Ovary (tissue), 9 donors: ENCODE results near the gene KIAA1217. TPM values are rescaled to one million over a fixed set of nuclear protein-coding genes. Genes with fewer than 3 reads are reported as not detected.

Experiments used
- DNase-seq, 5 donors: peaks; one replicate each; pipeline ENCODE4 v3.0.0-alpha.2; 2019 to 2020
- H3K27ac ChIP-seq, 2 donors: fragments of 200-600 bp; one replicate each; pipeline versions ENCODE4 v1.5.1 to v1.8.0; 2019 to 2022
- H3K27me3 ChIP-seq: fragments of 200-600 bp; one replicate; pipeline ENCODE4 v1.8.0; 2022
- H3K36me3 ChIP-seq: fragments of 200-600 bp; sonication (generic); one replicate; pipeline ENCODE4 v1.5.1; 2019
- H3K4me1 ChIP-seq: one replicate; pipeline ENCODE4 v1.8.1; 2013; ENCODE audit warnings: mild to moderate bottlenecking, moderate library complexity; ENCODE audit not compliant: insufficient read depth
- H3K4me3 ChIP-seq: fragments of 200-600 bp; sonication (generic); one replicate; pipeline ENCODE4 v1.5.1; 2017
- H3K9me3 ChIP-seq, 2 donors: fragments of 200-600 bp in 1 of 2; sonication (generic) in 1 of 2; one replicate each; pipeline versions ENCODE4 v1.5.1 to v1.8.1; 2013 to 2019; ENCODE audit warnings: mild to moderate bottlenecking in 1 of 2, moderate library complexity in 1 of 2
- CTCF ChIP-seq, 3 donors: fragments of 450-650 bp in 2 of 3; fragments of 200-600 bp in 1 of 3; IDR thresholded peaks; one replicate each; pipeline versions ENCODE4 v1.5.1 to v1.8.0; 2016 to 2022; ENCODE audit warnings: antibody characterized with exemption in 3 of 3, mild to moderate bottlenecking in 1 of 3
- EP300 ChIP-seq: sonication (generic); formaldehyde crosslinking; IDR thresholded peaks from one replicate; pipeline ENCODE4 v1.6.1; 2017; ENCODE audit warnings: antibody characterized with exemption
- POLR2A ChIP-seq: fragments of 450-650 bp; IDR thresholded peaks from one replicate; pipeline ENCODE4 v1.6.1; 2017; ENCODE audit warnings: antibody characterized with exemption, mild to moderate bottlenecking, moderate library complexity
- WGBS, 3 donors: extraction: QIAGEN DNeasy Blood & Tissue Kit in 1 of 3; methylation state at CpG; one replicate each; pipeline versions ENCODE4 v1.1.5 to v1.1.7; 2013 to 2017; 5-methylcytosine and 5-hydroxymethylcytosine counted together
- intact Hi-C, 4 donors: fragments of 100-400 bp; cut with DNase I; formaldehyde crosslinking; loops; one replicate each; pipeline versions ENCODE4 v1.11.0 to v1.15.1; 2022 to 2023
- polyA plus RNA-seq, 2 donors: library from polyadenylated mRNA; stranded (reverse); fragments of 200-250 nt in 1 of 2; fragments of 350-450 nt in 1 of 2; fragmentation: Illumina TruSeq in 1 of 2; extraction: RNeasy Lipid Tissue Mini Kit (QIAGEN cat#74804) in 1 of 2; gene quantifications; one replicate each; pipeline ENCODE4 v1.2.3, GENCODE V29; 2013 to 2014
- total RNA-seq, 7 donors: library from RNA; depleted of rRNA in 2 of 7; stranded (reverse); fragments of >200 nt in 2 of 7; fragmentation: NEBNext Ultra II Directional in 3 of 7; extraction: Animal tissue kit (Norgen Biotek cat#: 25700) in 3 of 7; gene quantifications; one replicate each; pipeline versions ENCODE4 v1.1.0 to v1.2.4, GENCODE V29; 2016 to 2023
- donor health status: DM: no; HTN: no; CAD: no; lungs with moderate emphysema.
- donor health status: DM: no; HTN: no; CAD: no.
- donor health status: Bipolar disorder and iron deficiency.
- donor health status: DM: yes; HTN: yes; CAD: no.
- donor health status: DM: no; HTN: no; CAD: no.
- donor health status: DM: yes; HTN: yes; CAD: no.

KIAA1217 gene
- total and polyA plus RNA-seq, 9 donors, result 7.2 to 47.1 (median 23.0) TPM

GRCh38 chr10:24519950-24520349 lies 311.0 kb downstream of the KIAA1217 start:
- H3K27me3 ChIP-seq, result no peaks in the 10 kb centered on the region
- H3K4me1 ChIP-seq, result peaks cover 1% of the 10 kb centered on the region
- no peaks in the 10 kb centered on the region for H3K9me3 ChIP-seq
- intact Hi-C loops, result loop anchor here (1.0 to 10.0 kb wide), 6 partner anchors 155 to 1205 kb away; partner anchors contain the start of gene KIAA1217 (in 1 of the 4)
- H3K4me3 ChIP-seq, result no peak overlapping the region
- WGBS, 3 donors, result 80 to 82% (median 82%) methylated on average over 14 of the region's 14 CpGs
- no peak overlapping the region for H3K27ac ChIP-seq
- TF ChIP-seq CTCF (IDR thresholded peaks at IDR 0.05) (no peak), EP300 (no peak), POLR2A (no peak)
- no peak for DNase-seq
- no peaks in the 10 kb centered on the region for H3K36me3 ChIP-seq

- no peaks in the 10 kb centered on the region for H3K9me3 ChIP-seq
- WGBS, 3 donors, result 93 to 98% (median 98%) methylated on average over 17 of the region's 17 CpGs
- no peak overlapping the region for H3K27ac ChIP-seq
- no peaks in the 10 kb centered on the region for H3K36me3 ChIP-seq
- H3K4me3 ChIP-seq, result no peak overlapping the region
- no peaks in the 10 kb centered on the region for H3K27me3 ChIP-seq
- no peaks in the 10 kb centered on the region for H3K4me1 ChIP-seq
- intact Hi-C loops, result loop anchor here in 1 of 4 donors (10.0 kb wide), 1 partner anchor 160 kb away; no protein-coding TSS in a partner anchor
- no peak for DNase-seq
- no peak for TF ChIP-seq POLR2A
- TF ChIP-seq EP300, result no peak
- no peak for TF ChIP-seq CTCF (IDR thresholded peaks at IDR 0.05)
Observed at GRCh38 chr10:24524314-24524713, 315.4 kb downstream of the KIAA1217 start.

GRCh38 chr10:24526085-24526649 lies 317.2 kb downstream of the KIAA1217 start:
- Histone ChIP-seq H3K27me3 (no peaks in the 10 kb centered on the region), H3K27ac (no peak overlapping the region), H3K4me3 (no peak overlapping the region), H3K4me1 (no peaks in the 10 kb centered on the region), H3K36me3 (no peaks in the 10 kb centered on the region), H3K9me3 (no peaks in the 10 kb centered on the region)
- DNase-seq, result no peak
- intact Hi-C loops, result loop anchor here in 1 of 4 donors (10.0 kb wide), 1 partner anchor 161 kb away; no protein-coding TSS in a partner anchor
- TF ChIP-seq POLR2A, result no peak
- no peak for TF ChIP-seq EP300
- no peak for TF ChIP-seq CTCF (IDR thresholded peaks at IDR 0.05)
- 93 to 97% (median 95%) methylated on average over 13 of the region's 13 CpGs for WGBS, 3 donors

GRCh38 chr10:24528946-24529345 lies 320.0 kb downstream of the KIAA1217 start:
- no peak for DNase-seq
- H3K4me1 ChIP-seq, result no peaks in the 10 kb centered on the region
- intact Hi-C loops, result loop anchor here in 1 of 4 donors (10.0 kb wide), 1 partner anchor 164 kb away; no protein-coding TSS in a partner anchor
- no peak overlapping the region for H3K27ac ChIP-seq
- H3K9me3 ChIP-seq, result no peaks in the 10 kb centered on the region
- 85 to 89% (median 89%) methylated on average over 6 of the region's 6 CpGs for WGBS, 3 donors
- TF ChIP-seq EP300 (no peak), CTCF (IDR thresholded peaks at IDR 0.05) (no peak), POLR2A (no peak)
- H3K27me3 ChIP-seq, result no peaks in the 10 kb centered on the region
- no peaks in the 10 kb centered on the region for H3K36me3 ChIP-seq
- no peak overlapping the region for H3K4me3 ChIP-seq
